H9 (cell line): ENCODE results near the gene MSI1. TPM values are rescaled to one million over a fixed set of nuclear protein-coding genes. Genes with fewer than 3 reads are reported as not detected.

Experiments used
- DNase-seq: peaks from one replicate; pipeline ENCODE4 v3.0.0-alpha.2; 2017
- H2AFZ ChIP-seq: one replicate; pipeline ENCODE4 v1.6.1; 2013; ENCODE audit warnings: mild to moderate bottlenecking, low read length, control low read depth, moderate library complexity
- H2AK5ac ChIP-seq: 2 replicates; pipeline ENCODE4 v1.6.1; 2013; ENCODE audit warnings: low read length, control low read depth, mixed read lengths; ENCODE audit not compliant: insufficient read length
- H2BK120ac ChIP-seq: one replicate; pipeline ENCODE4 v1.6.1; 2013; ENCODE audit warnings: low read depth, mild to moderate bottlenecking, low read length, control low read depth, inconsistent platforms; ENCODE audit not compliant: poor library complexity, severe bottlenecking
- H2BK12ac ChIP-seq: 2 replicates; pipeline ENCODE4 v1.6.1; 2013; ENCODE audit warnings: low read length, control low read depth, mixed read lengths, low read depth; ENCODE audit not compliant: insufficient read length
- H2BK15ac ChIP-seq: 2 replicates; pipeline ENCODE4 v1.6.1; 2013; ENCODE audit warnings: low read depth, low read length, control low read depth
- H2BK20ac ChIP-seq: one replicate; pipeline ENCODE4 v1.6.1; 2013; ENCODE audit warnings: low read depth, mild to moderate bottlenecking, low read length, control low read depth, inconsistent platforms; ENCODE audit not compliant: poor library complexity, severe bottlenecking
- H2BK5ac ChIP-seq: 2 replicates; pipeline ENCODE4 v1.6.1; 2013; ENCODE audit warnings: low read length, control low read depth, mixed read lengths; ENCODE audit not compliant: insufficient read length
- H3K14ac ChIP-seq: 2 replicates; pipeline ENCODE4 v1.6.1; 2013; ENCODE audit warnings: low read length, control low read depth; ENCODE audit not compliant: insufficient read depth
- H3K18ac ChIP-seq: 2 replicates; pipeline ENCODE4 v1.6.1; 2013; ENCODE audit warnings: low read depth, mild to moderate bottlenecking, mixed read lengths, low read length, control low read depth; ENCODE audit not compliant: insufficient read length
- H3K23ac ChIP-seq: 2 replicates; pipeline ENCODE4 v1.6.1; 2013; ENCODE audit warnings: low read length, control low read depth, mixed read lengths, low read depth; ENCODE audit not compliant: insufficient read length
- H3K23me2 ChIP-seq: 2 replicates; pipeline ENCODE4 v1.6.1; 2013; ENCODE audit warnings: low read depth, mild to moderate bottlenecking, mixed read lengths, low read length, control low read depth; ENCODE audit not compliant: insufficient read length, poor library complexity, severe bottlenecking
- H3K27ac ChIP-seq: 2 replicates; pipeline ENCODE4 v1.5.1; 2013; ENCODE audit warnings: low read length, control low read depth, mixed read lengths, low read depth; ENCODE audit not compliant: insufficient read length
- H3K27me3 ChIP-seq: 2 replicates; pipeline ENCODE4 v1.6.1; 2013; ENCODE audit warnings: low read length, control low read depth, inconsistent platforms; ENCODE audit not compliant: insufficient read depth
- H3K4ac ChIP-seq: 2 replicates; pipeline ENCODE4 v1.6.1; 2013; ENCODE audit warnings: low read depth, mild to moderate bottlenecking, control low read depth, inconsistent platforms, low read length, moderate library complexity
- H3K4me1 ChIP-seq: 2 replicates; pipeline ENCODE4 v1.6.1; 2013; ENCODE audit warnings: low read length, control low read depth, inconsistent platforms; ENCODE audit not compliant: insufficient read depth
- H3K4me2 ChIP-seq: 2 replicates; pipeline ENCODE4 v1.6.1; 2013; ENCODE audit warnings: low read length, control low read depth, mixed read lengths; ENCODE audit not compliant: insufficient read length, insufficient read depth
- H3K56ac ChIP-seq: 2 replicates; pipeline ENCODE4 v1.6.1; 2013; ENCODE audit warnings: low read depth, mild to moderate bottlenecking, mixed read lengths, low read length, control low read depth; ENCODE audit not compliant: insufficient read length
- H3K79me1 ChIP-seq: 2 replicates; pipeline ENCODE4 v1.6.1; 2013; ENCODE audit warnings: low read depth, mild to moderate bottlenecking, moderate library complexity, low read length, control low read depth, inconsistent platforms; ENCODE audit not compliant: insufficient read depth, poor library complexity, severe bottlenecking
- H3K79me2 ChIP-seq: 2 replicates; pipeline ENCODE4 v1.6.1; 2013; ENCODE audit warnings: low read length, control low read depth, inconsistent platforms; ENCODE audit not compliant: insufficient read depth
- H3K9ac ChIP-seq: 2 replicates; pipeline ENCODE4 v1.6.1; 2013; ENCODE audit warnings: low read length, control low read depth, mixed read lengths; ENCODE audit not compliant: insufficient read length; ENCODE audit errors: extremely low read depth
- H3K9me3 ChIP-seq: one replicate; pipeline ENCODE4 v1.6.1; 2013; ENCODE audit warnings: low read depth, low read length, inconsistent platforms; ENCODE audit not compliant: control insufficient read depth
- H3T11ph ChIP-seq: one replicate; pipeline ENCODE4 v1.6.1; 2013; ENCODE audit warnings: mild to moderate bottlenecking, low read length, control low read depth, inconsistent platforms
- H4K20me1 ChIP-seq: one replicate; pipeline ENCODE4 v1.6.1; 2013; ENCODE audit not compliant: control insufficient read depth, insufficient read length, insufficient read depth
- H4K5ac ChIP-seq: 2 replicates; pipeline ENCODE4 v1.6.1; 2013; ENCODE audit warnings: low read depth, mild to moderate bottlenecking, mixed read lengths, low read length, control low read depth; ENCODE audit not compliant: insufficient read length
- H4K8ac ChIP-seq: replicated peaks from 2 replicates; pipeline ENCODE4 v1.6.1; 2013; ENCODE audit warnings: low read length, control low read depth, mixed read lengths, low read depth; ENCODE audit not compliant: insufficient read length
- H4K91ac ChIP-seq: 2 replicates; pipeline ENCODE4 v1.6.1; 2013; ENCODE audit warnings: low read depth, mild to moderate bottlenecking, moderate library complexity, mixed read lengths, low read length, control low read depth; ENCODE audit not compliant: insufficient read length
- H3K27ac Mint-ChIP-seq, 3 experiments: 2 replicates in 2 of 3; 3 replicates in 1 of 3; pipeline ENCODE4 v1.8.0; 2020 to 2021; ENCODE audit warnings: mixed read lengths in 3 of 3, mild to moderate bottlenecking in 1 of 3, moderate library complexity in 1 of 3
- H3K27me3 Mint-ChIP-seq: 2 replicates; pipeline ENCODE4 v1.8.0; 2021; ENCODE audit warnings: low read depth, mild to moderate bottlenecking, moderate library complexity, mixed read lengths
- H3K36me3 Mint-ChIP-seq, 3 experiments: 2 replicates in 2 of 3; 3 replicates in 1 of 3; pipeline ENCODE4 v1.8.0; 2020 to 2021; ENCODE audit warnings: low read depth in 3 of 3, mixed read lengths in 3 of 3; ENCODE audit not compliant: insufficient read depth in 1 of 3
- H3K4me1 Mint-ChIP-seq, 2 experiments: 2 replicates each; pipeline ENCODE4 v1.8.0; 2020; ENCODE audit warnings: mixed read lengths in 2 of 2
- H3K4me3 Mint-ChIP-seq, 2 experiments: 2 replicates in 1 of 2; 3 replicates in 1 of 2; pipeline ENCODE4 v1.8.0; 2020 to 2021; ENCODE audit warnings: mild to moderate bottlenecking in 2 of 2, mixed read lengths in 2 of 2, moderate library complexity in 1 of 2
- H3K9me3 Mint-ChIP-seq, 2 experiments: 2 replicates in 1 of 2; 3 replicates in 1 of 2; pipeline ENCODE4 v1.8.0; 2020; ENCODE audit warnings: mild to moderate bottlenecking in 2 of 2, mixed read lengths in 2 of 2, moderate library complexity in 1 of 2
- CTCF ChIP-seq: fragments of 200-600 bp; sonication (generic); conservative IDR thresholded peaks from 3 replicates; pipeline ENCODE4 v1.8.0; 2021; ENCODE audit warnings: antibody characterized with exemption, mild to moderate bottlenecking
- WGBS: extraction: QIAGEN DNeasy Blood & Tissue Kit; methylation state at CpG from one replicate; pipeline ENCODE4 v1.1.7; 2013; ENCODE audit warnings: missing lambda C conversion rate, low lambda C conversion rate, mixed read lengths; ENCODE audit not compliant: insufficient read length; ENCODE audit errors: extremely low coverage; 5-methylcytosine and 5-hydroxymethylcytosine counted together
- total RNA-seq: library from RNA; stranded (reverse); gene quantifications from 2 replicates; pipeline ENCODE4 v1.2.1, GENCODE V29; 2021

The MSI1 gene
- total RNA-seq, 1 experiment from 2014 or later: 91.5 TPM

DNA sequence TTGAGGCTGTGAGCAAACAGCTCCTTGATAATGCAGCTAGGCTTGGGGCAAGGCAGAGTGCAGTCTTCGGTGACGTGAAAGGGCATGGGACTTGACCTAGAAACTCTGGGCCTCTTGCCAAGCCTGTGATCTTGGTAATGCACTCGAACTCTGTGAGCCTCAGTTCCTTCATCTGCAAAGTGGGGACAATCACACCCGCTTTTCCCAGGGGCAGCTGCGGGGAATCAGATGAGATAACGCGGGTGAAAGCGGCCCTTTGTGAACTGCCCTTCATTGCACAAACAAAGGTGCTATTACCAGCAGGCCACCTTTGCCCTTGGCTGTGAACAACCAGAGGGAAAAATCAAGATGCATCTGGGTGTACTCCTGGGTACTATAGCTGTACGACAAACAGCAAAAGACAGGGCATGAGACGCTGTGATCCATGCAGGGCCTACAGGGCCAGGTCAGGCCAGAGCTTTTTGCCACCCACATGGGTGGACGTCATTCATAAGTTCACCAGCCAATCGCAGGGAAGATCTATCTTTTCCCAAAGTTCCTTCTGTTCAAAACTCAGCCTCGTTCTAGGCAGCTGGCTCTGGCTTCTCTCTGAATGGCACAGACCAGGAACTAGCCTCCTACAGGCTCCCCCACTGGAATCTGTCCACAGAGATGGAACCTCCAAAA lies 3.2 kb downstream of the MSI1 start:
- no CpG with 5 or more reads among the region's 13 CpGs for WGBS
- Histone ChIP-seq H2AFZ (no peak overlapping the region), H3K14ac (no peak overlapping the region), H2AK5ac (no peak overlapping the region), H3K4me2 (no peak overlapping the region), H3K9ac (no peak overlapping the region), H3K79me2 (no peaks in the 10 kb centered on the region), H2BK20ac (no peak overlapping the region), H3K27ac (no peak overlapping the region), H2BK5ac (no peak overlapping the region), H2BK120ac (no peak overlapping the region), H3K27me3 (peaks cover 5% of the 10 kb centered on the region; the same call in 1 of the 2 replicates), H4K91ac (no peak overlapping the region), H3K79me1 (peaks cover 2% of the 10 kb centered on the region), H3K56ac (no peak overlapping the region), H2BK15ac (no peak overlapping the region), H4K20me1 (peaks cover 5% of the 10 kb centered on the region), H3T11ph (no peak overlapping the region), H3K23ac (no peak overlapping the region), H4K5ac (no peak overlapping the region), H3K18ac (no peak overlapping the region), H2BK12ac (no peak overlapping the region), H3K23me2 (peaks cover 17% of the 10 kb centered on the region), H3K9me3 (no peaks in the 10 kb centered on the region), H3K4me1 (peaks cover 15% of the 10 kb centered on the region; the same call in 1 of the 2 replicates), H4K8ac (no peak overlapping the region), H3K4ac (no peak overlapping the region)
- H3K4me3 Mint-ChIP-seq: peak overlapping the region in 1 of 2 experiments; percentile 67; a peak in 1 of 5 replicates
- no peaks in the 10 kb centered on the region for H3K9me3 Mint-ChIP-seq
- TF ChIP-seq CTCF: no peak
- H3K36me3 Mint-ChIP-seq: peaks cover 27 to 52% (median 52%) of the 10 kb centered on the region in 3 experiments
- no peak for DNase-seq
- peaks cover 65 to 73% of the 10 kb centered on the region in 2 experiments for H3K4me1 Mint-ChIP-seq
- peaks cover 23% of the 10 kb centered on the region for H3K27me3 Mint-ChIP-seq
- H3K27ac Mint-ChIP-seq: no peak overlapping the region
